ENCODE data around the gene DCHS2.
A peak's percentile ranks its signal among the peaks of the same experiment; 100 is the strongest.

Gene DCHS2

DNA sequence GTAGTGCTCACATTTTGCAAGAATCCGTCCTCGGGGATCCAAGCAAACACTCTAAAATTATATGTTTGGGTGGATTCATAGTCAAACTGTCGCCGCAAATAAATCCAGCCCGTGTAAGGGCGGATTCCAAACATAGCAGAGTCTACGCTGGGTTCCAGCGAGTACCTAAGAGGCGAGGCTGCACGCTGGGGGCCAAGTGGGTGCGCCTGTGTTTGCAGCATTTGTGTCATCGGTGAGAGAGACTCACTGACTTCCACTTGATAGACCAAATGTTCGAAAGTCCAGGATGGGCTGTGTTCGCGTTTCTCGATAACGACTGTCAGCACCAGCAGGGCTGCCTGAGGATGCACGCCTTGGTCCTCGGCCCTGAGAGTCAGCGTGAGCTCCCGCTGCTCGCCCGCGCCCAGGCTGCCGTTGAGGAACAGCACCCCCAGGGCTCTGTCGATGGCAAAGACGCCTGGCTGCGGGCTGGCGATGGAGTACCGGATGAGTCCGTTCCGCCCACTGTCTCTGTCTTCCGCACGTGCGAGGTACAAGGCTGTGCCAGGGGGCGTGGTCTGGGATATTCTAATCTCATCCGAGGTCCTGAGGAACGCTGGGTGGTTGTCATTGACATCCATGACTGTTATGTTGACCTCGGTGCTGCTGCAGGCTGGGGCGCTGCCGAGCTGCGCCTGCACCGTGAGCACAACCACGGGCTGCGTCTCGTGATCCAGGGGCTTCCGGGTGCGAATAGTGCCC is 158.7 kb downstream of the DCHS2 start:
- peak overlapping the region in 3 of 7 experiments; percentile 4 to 15 (median 5) for H3K4me3 ChIP-seq

DNA sequence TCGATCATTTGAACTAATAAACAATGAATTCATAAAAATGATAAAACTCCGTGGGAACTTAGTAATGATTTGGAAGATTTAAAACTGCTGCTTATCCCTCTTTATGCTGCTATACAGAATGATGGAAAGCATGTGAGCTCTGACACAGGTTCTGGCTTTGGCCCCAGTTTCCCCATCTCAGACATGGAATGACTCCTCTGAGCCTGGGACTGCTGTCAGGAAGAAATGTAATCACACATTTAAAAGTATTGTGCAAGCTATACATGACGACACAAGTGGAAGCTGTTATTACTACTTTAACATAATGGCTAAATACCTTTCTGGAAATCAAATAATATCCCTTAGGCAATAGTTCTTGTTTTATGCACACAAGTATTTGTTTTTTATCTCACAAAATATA is 161.7 kb downstream of the DCHS2 start:
- Histone ChIP-seq H3K27ac (no peak overlapping the region), H3K4me3 (no peak overlapping the region)

More for the DNA sequence above, 158.7 kb downstream of the DCHS2 start:
- no peak overlapping the region for H3K27ac ChIP-seq

DNA sequence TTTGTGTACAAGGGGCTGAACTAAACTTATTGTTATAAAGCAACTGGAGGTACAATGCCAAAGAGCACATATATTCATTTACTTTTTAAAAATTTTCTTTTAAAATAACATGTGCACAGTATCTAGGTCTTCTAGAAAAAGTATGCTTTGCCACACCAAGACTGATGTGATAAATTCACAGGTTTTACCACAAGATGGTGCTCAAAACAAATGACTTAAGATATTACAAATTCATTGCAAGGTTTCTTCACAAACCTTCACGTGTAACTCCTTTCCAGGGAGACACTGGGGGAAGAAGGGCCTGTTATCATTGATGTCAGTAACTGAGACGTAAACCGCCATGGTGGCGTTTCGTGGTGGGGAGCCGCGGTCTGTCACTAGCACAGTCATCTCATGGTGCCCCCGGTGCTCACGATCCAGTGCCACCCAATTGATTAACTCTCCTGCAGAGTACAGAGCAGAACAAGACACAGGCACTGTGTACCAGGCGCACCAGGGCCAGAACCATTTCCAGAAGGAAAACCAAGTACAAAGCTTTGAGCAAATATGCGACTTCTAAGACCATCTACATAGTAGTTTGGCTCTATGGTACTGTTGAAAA is 162.2 kb downstream of the DCHS2 start:
- Histone ChIP-seq H3K4me3 (no peak overlapping the region), H3K27ac (no peak overlapping the region)

DNA sequence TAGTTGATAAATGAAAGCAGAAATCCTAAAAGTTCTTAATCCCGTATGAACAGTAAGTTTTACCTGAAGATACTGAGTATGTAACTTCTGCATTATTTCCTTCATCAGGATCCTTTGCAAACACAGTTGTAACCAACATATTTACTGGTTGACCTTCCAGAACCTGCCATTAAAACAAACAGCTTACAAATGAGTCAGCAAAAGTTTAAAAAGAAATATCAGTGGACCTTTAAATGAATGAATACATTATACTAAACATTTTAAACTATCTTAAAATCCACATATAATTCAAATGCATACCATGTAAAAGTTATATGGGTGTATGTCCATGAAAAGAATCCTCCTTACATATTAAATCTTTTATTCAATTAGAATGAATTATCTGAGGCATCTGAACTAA is 163.6 kb downstream of the DCHS2 start:
- H3K4me3 ChIP-seq, result no peak overlapping the region
- H3K27ac ChIP-seq, result no peak overlapping the region

DNA sequence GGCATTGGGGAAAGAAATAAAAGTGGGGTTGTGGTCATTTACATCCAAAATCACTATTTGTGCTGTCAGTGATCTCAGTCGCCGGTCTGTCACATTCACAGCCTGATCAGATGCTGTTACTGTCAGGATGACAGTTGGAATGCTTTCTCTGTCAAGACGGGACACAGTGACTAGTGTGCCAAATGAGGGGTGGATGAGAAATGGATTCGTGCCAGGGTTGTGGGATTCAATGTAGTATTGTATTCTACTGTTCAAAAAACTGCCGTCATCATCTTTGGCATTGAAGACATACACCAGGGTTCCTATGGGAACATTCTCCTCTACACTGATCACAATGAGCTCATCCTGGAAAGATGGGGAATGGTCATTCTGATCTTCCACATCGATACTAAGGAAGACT is 171.1 kb downstream of the DCHS2 start:
- Histone ChIP-seq H3K27ac (no peak overlapping the region), H3K4me3 (no peak overlapping the region)

DNA sequence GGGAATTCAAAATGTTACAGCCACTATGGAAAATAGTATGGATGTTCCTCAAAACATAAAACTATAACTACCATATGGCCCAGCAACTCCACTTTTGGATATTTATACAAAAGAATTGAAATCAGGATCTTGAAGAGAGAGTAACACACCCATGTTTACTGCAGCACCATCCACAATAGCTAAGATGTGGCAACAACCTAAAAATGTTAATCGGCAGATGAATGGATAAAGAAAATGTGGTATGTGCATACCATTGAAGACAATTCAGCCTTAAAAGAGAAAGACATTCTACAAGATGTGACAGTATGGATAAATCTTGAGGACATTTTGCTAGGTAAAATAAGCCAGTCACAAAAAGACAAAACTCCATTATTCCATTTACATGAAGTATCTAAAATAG is 171.9 kb downstream of the DCHS2 start:
- Histone ChIP-seq H3K4me3 (no peak overlapping the region), H3K27ac (no peak overlapping the region)

DNA sequence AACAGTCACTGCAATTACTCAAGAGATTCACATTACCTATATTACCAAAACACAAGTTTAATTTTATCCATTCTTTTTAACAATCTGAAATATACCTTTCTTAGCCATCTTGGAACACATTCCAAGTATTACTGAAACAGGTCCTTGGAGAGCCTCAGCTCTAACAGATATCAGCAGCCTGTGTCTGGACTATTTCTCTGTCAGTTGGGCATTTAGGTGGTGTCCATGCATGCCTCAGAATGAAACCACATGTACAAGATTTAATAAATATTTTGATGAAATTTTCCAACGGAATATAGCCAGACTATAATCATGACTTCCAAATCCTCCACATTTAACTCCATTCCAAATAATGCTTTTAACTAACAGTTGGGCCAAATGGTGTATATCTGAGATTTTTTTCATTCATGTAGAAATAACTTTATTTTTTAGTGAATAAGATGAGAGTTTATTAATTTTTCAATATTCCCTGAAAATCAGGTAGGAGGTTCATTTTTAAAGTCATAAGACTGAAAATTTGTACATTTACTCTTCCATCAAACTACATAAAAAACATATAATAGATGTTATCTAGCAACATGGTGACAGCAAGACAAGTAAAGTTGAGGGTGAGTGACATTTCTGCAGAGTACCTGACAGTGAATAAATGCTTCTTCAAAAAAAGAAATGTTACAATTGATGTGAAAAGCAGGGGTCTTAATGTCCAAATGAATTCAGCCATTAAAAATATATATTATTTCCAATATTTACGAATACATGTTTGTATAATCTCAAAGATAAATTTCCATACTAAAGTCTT is 174.2 kb downstream of the DCHS2 start:
- no peak overlapping the region for H3K27ac ChIP-seq
- H3K4me3 ChIP-seq, result no peak overlapping the region

DNA sequence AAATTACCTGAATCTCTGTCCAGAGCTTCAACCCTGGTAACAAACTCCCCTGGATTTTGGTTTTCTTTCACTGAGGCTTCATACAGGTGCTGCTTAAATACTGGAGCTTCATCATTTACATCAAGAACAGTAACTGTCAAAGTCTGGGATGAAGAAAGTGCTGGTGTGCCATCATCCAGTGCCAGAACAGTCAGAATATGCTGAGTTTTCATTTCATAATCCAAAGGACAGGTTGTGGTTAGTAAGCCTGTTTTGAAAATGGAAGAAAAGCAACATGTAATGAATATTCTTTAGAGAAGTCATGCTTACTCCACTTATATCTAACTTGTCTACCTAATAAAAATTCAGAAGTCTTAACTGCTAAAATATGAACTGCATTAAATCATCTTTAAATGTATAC is 175.9 kb downstream of the DCHS2 start:
- H3K27ac ChIP-seq, result no peak overlapping the region
- no peak overlapping the region for H3K4me3 ChIP-seq

DNA sequence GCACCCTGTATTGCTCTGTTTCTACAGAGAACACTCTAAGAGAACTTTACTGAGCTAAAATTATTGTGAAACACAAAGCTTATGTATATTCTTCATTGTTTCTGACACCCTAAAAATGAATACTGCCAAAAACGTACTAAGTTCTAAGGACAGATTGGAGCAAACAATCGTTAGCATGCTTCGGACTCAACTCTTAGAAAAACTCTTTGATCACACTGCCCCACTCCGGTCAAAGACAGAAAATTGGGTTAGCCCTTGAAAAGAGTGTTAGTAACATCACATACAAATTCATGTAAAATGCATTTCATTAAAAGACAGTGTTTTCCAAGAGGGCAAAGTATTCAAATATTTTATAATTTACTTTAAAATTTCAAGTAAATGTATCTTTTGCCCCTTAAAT is 177.4 kb downstream of the DCHS2 start:
- no peak overlapping the region for H3K27ac ChIP-seq
- no peak overlapping the region for H3K4me3 ChIP-seq

DNA sequence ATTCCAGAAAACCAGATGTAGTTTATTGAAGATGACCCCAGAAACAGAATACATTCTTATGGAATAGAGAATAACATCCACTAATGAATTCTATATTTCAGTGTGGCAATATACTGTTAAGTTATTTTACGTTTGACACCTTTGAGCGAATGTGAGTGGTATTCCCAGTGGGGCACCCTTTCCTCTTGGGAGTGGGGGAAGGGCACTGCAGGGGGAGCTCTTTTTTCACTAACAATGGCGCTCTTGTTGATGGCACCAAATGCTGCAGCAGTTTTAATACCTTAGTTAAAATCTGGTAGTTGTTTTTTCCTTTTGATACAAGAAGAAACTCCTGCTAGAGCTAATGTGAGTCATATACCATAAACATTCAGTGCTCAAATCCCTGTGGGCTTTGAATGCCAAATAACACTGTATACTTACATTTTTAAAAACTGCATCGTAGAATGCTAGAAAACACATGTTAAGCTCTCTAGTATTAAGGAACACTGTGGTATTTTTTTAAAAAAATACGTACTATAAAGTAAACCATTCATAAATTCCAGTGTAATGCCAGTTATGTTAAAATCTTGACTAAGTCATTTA is 178.5 kb downstream of the DCHS2 start:
- Histone ChIP-seq H3K27ac (no peak overlapping the region), H3K4me3 (no peak overlapping the region)

DNA sequence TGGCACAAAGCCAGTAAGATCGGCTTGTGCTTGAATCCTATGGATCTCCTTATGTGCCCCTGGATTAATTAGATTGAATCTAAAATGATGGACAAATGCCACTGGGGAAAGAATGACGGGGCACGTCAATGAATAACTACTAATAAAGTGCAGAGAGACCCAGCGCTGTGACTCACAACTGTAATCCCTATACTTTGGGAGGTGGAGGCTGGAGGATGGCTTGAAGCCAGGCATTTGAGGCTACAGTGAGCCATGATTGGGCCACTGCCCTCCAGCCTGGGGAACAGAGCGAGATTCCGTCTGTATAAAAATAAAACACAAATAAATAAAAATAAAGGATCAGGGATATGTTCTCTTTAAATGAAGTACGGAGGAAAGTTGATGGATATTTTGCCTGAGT is 179.4 kb downstream of the DCHS2 start:
- Histone ChIP-seq H3K27ac (no peak overlapping the region), H3K4me3 (no peak overlapping the region)

DNA sequence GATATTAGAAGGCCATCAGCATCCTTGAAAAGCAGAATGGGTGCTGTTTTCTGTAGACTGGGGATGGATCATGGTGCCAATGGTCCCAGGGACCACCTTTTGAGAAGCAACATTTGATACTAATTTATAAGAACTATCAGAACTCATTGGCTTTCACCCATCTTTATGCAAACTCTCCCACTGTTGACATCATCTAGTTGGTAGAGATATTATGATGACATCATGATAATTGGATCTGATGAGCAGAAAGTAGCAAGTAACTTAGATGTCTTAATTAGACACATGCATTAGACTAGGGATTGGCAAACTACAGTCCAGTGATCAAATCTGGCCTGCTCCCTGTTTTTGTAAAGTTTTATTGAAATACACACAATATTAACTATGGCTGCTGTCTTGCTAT is 181.0 kb downstream of the DCHS2 start:
- Histone ChIP-seq H3K27ac (no peak overlapping the region), H3K4me3 (no peak overlapping the region)

DNA sequence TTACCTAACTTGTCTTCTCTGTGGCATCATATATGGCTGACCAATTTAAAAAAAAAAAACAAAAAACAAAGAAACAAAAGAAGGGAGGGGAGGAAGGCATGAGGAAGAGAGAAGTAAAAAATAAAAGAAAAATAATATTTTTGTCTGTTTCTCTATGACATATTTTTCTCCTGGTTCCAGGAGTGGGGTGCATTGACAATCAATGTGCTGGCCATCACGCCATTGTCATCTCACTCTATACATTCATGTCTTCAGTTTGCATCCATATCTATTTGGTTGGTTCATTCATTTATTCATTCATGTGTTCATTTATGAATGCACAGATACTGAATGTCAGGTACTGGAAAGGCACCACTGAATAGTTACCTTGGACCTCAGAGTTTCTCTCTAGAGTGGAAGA is 183.4 kb downstream of the DCHS2 start:
- Histone ChIP-seq H3K4me3 (no peak overlapping the region), H3K27ac (no peak overlapping the region)

DNA sequence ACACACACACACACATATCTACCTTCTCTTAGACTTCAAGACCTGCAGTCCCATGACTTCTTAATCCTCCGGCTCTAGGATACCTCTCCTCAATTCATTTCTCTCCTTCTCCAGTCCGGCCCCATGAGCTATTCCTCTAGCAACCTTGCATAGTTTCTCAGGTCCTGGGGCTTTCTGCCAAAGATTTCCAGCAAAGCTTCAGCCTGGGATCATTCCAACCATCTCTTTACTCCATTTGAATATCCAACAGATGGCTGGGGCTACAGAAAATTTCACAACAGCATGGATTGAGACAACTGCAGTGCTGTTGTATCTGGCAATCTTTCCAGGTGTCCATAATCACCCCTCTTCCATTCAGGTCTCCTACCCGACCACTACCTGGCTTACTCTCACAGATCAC is 184.1 kb downstream of the DCHS2 start:
- Histone ChIP-seq H3K27ac (no peak overlapping the region), H3K4me3 (no peak overlapping the region)

DNA sequence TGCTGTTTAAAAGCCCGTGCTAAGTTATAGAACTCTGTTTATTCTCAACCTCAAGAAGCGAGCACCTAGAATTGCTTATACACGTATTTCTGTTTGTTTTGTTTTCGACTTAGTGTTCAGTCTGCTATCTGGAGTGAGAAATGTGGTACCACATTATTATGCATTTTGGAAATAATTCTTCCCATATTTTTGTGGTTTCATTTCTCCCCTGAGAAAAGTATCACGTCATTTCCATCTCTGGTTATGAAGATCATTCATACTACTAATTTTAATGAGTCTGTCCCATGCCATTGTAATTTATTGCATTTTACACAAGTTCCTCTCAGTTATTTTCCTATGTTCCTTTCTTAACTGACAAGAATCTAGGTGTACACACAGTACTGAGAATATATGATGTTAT is 186.0 kb downstream of the DCHS2 start:
- no peak overlapping the region for H3K4me3 ChIP-seq
- H3K27ac ChIP-seq, result peak overlapping the region in 2 of 21 experiments; percentile 2 to 7

DNA sequence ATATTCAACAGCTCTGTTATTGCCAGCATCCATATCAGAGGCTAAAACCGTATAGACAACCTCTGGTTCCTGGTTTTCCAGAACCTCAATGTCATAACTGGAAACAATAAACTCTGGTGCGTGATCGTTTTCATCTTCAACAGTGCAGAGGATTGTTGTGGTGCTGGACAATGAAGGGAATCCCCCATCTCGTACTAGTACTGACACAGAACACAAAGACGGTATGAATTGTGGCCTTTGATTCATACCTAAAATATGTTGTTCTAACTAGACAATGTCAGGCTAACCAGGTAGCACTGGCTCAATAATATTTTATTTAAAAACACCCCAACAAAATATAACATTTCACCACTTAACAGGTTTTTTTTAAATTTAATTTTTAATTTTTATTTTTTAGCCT is 186.9 kb downstream of the DCHS2 start:
- peak overlapping the region in 2 of 21 experiments; percentile 2 to 7 for H3K27ac ChIP-seq
- no peak overlapping the region for H3K4me3 ChIP-seq

DNA sequence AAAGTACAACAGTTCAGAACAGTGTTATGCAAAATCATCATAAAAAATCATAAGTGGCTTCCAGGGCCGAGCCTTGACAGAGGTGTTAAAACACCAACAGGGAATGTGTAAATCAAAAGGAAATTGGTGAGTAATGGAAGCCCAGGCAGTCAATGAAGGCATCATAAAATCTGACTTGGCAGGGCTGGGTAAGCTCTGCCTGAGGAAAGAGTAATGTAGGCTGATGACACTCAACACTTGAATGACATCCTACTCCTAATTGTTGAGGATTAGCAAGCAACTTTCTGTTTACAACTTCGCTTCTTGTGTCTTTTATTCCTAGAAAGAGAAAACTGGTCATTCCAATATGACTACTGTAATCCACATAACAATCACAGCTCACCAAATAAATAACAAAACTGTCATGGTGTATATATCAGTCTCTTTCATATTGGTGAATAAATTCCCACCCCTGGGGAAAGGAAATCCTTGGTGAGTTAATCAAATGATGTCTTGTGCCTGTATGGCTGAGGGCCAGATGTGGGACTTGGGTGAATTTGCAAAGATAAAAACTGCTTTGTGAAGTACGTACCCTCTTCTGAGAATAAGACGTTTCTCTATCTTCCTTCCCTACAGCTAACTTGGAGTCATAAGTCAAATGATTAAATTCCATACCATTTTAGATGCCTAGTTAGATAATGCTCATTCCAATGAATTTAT is 196.8 kb downstream of the DCHS2 start:
- no peak overlapping the region for H3K4me3 ChIP-seq

DNA sequence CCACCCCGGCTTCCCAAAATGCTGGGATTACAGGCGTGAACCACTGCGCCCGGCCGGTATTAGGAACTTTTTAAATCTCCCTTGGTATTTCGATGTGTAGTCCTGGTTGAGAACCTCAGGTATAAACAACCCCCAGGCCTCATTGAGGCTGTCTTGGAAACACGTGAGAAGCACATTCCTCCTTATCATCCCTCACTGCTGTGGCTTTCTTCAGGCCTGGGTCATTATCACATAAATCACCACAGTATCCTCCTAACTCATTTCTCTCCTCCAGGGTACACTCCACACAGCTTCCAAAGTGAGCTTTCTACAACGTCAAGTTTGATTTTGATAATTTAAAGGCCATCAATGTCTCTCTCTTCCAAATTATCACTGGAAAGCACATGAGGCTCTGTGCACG is 198.2 kb downstream of the DCHS2 start:
- Histone ChIP-seq H3K27ac (no peak overlapping the region), H3K4me3 (no peak overlapping the region)

More for the DNA sequence above, 196.8 kb downstream of the DCHS2 start:
- no peak overlapping the region for H3K27ac ChIP-seq

DNA sequence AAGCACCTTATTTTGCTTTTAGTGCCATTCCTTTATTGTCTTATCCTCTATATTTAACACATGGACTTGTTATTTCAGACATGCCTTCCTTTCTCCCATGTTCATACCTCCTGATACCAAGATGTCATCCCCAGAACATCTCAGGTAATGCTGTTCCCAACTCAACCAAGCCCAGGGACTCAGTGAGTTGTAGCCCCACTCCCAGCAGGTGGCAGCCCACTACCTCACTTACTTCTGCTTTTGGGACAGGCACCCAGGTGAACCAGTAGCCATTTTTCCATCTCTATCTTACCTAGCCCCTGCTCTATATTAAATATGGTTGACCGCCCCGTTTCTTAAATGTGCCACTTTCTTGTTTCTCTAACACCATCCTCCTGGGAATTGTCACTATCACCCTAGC is 199.0 kb downstream of the DCHS2 start:
- no peak overlapping the region for H3K27ac ChIP-seq
- no peak overlapping the region for H3K4me3 ChIP-seq

DNA sequence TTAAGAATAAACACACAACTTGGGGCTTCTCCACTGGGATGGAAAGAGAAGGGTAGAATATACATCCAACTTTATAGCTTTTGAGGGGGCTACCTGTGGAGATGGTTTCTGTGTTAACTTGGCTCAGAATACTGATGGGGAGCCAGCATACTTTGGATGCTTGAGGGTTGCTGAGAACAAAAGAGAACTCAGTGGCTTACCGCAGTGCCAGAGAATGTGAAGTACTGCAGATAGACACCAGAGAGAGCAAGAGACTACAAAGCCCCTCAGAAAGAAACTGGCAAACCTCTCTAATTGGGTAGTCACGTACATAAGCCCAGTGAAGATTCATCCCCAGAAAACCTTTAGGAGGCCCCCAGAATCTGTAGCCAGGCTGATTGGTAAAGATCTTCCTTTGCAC is 214.4 kb downstream of the DCHS2 start:
- H3K27ac ChIP-seq, result no peak overlapping the region
- H3K4me3 ChIP-seq, result no peak overlapping the region

Measured in skin epidermis (tissue), 12 donors.